Ishikawa (cell line): Measurements from ENCODE around the gene CLDN9.
A peak's percentile ranks its signal among the peaks of the same experiment; 100 is the strongest.

ENCODE experiments used
- EP300 ChIP-seq: IDR thresholded peaks from 2 replicates; pipeline ENCODE4 v1.6.1; 2012; ENCODE audit warnings: borderline replicate concordance
- FOXM1 ChIP-seq: IDR thresholded peaks from 2 replicates; pipeline ENCODE4 v1.6.1; 2012; ENCODE audit warnings: low read depth, borderline replicate concordance
- TAF1 ChIP-seq: IDR thresholded peaks from 2 replicates; pipeline ENCODE4 v1.6.1; 2012; ENCODE audit warnings: low read depth, mild to moderate bottlenecking
- TEAD4 ChIP-seq: IDR thresholded peaks from 2 replicates; pipeline ENCODE4 v1.6.1; 2012
- YY1 ChIP-seq: IDR thresholded peaks from 2 replicates; pipeline ENCODE4 v1.6.1; 2012; ENCODE audit warnings: low read depth
- TF ChIP-seq, protein P1 (sequence below): IDR thresholded peaks from 2 replicates; pipeline ENCODE4 v1.6.1; 2012
- TF ChIP-seq, protein P2 (sequence below): IDR thresholded peaks from 2 replicates; pipeline ENCODE4 v1.6.1; 2012
- TF ChIP-seq, protein P3 (sequence below): IDR thresholded peaks from 2 replicates; pipeline ENCODE4 v1.6.1; 2012; ENCODE audit warnings: low read depth, mild to moderate bottlenecking

DNA sequence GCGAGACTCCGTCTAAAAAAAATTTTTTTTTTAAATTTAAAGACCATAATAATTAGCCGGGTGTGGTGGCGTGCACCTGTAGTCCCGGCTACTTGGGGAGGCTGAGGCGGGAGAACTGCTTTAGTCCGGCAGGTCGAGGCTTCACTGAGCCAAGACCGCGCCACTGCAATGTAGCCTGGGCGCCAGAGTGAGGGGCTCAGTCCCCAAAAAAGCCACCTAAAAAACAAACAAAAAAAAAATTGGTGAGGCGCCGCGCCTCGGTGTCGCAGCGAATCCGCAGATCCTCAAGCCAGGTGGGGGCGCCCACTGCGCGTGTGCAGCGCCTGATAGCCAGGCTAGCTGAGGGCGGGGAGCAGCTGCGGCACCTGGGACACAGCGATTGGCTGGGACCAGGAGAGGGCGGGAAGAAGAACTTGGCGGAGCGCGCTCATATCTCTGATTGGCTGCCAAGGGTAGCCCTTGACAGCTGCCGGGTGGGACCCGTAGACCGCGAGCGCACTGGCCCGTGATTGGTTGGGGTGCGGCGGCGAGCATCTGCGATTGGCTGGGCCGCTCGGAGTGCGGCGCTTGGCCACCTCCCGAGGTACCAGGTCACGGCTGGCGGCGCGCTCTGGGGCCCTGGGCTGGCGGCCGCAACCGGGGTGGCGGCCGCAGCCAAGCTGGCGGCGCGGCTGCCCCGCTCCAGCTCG lies 9.0 kb upstream of the CLDN9 start:
- TF ChIP-seq, protein P1, sequence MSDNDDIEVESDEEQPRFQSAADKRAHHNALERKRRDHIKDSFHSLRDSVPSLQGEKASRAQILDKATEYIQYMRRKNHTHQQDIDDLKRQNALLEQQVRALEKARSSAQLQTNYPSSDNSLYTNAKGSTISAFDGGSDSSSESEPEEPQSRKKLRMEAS: peak; percentile 76
- no peak for TF ChIP-seq EP300
- no peak for TF ChIP-seq YY1
- no peak for TF ChIP-seq TEAD4
- TF ChIP-seq, protein P2, sequence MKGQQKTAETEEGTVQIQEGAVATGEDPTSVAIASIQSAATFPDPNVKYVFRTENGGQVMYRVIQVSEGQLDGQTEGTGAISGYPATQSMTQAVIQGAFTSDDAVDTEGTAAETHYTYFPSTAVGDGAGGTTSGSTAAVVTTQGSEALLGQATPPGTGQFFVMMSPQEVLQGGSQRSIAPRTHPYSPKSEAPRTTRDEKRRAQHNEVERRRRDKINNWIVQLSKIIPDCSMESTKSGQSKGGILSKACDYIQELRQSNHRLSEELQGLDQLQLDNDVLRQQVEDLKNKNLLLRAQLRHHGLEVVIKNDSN: no peak
- TF ChIP-seq, protein P3, sequence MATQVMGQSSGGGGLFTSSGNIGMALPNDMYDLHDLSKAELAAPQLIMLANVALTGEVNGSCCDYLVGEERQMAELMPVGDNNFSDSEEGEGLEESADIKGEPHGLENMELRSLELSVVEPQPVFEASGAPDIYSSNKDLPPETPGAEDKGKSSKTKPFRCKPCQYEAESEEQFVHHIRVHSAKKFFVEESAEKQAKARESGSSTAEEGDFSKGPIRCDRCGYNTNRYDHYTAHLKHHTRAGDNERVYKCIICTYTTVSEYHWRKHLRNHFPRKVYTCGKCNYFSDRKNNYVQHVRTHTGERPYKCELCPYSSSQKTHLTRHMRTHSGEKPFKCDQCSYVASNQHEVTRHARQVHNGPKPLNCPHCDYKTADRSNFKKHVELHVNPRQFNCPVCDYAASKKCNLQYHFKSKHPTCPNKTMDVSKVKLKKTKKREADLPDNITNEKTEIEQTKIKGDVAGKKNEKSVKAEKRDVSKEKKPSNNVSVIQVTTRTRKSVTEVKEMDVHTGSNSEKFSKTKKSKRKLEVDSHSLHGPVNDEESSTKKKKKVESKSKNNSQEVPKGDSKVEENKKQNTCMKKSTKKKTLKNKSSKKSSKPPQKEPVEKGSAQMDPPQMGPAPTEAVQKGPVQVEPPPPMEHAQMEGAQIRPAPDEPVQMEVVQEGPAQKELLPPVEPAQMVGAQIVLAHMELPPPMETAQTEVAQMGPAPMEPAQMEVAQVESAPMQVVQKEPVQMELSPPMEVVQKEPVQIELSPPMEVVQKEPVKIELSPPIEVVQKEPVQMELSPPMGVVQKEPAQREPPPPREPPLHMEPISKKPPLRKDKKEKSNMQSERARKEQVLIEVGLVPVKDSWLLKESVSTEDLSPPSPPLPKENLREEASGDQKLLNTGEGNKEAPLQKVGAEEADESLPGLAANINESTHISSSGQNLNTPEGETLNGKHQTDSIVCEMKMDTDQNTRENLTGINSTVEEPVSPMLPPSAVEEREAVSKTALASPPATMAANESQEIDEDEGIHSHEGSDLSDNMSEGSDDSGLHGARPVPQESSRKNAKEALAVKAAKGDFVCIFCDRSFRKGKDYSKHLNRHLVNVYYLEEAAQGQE: no peak
- no peak; the same call in 1 of the 2 replicates for TF ChIP-seq TAF1
- no peak for TF ChIP-seq FOXM1
